Hematopoietic multipotent progenitor cell treated with erythropoietin and hydrocortisone succinate and interleukin-3 and kit ligand, for 17 days (in vitro differentiated cells): ENCODE data around the gene NLRC5.

Experiments used
- DNase-seq: peaks from one replicate; pipeline ENCODE4 v3.0.0-alpha.2; 2015; ENCODE audit warnings: low spot score

The NLRC5 gene

DNA sequence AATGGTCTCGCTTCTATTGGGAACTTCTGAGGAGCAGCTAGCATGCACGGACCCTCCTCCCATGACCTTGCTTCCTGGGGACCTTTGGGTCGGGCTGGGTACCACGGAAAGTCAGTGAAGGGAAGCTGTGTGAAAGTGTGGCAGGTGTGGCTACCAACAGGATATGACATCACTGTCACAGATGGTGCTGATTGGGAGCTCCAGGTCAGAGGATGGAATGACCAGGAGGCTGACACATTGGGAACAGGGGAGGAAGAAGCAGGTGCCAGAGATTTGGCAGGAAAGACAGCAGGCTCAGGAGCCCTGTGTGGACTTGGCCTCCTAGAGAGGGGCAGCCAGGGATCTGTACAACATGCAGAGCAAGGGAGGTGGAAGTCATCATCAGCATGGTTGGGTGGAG, 137.1 kb downstream of the NLRC5 start:
- DNase-seq: no peak

DNA sequence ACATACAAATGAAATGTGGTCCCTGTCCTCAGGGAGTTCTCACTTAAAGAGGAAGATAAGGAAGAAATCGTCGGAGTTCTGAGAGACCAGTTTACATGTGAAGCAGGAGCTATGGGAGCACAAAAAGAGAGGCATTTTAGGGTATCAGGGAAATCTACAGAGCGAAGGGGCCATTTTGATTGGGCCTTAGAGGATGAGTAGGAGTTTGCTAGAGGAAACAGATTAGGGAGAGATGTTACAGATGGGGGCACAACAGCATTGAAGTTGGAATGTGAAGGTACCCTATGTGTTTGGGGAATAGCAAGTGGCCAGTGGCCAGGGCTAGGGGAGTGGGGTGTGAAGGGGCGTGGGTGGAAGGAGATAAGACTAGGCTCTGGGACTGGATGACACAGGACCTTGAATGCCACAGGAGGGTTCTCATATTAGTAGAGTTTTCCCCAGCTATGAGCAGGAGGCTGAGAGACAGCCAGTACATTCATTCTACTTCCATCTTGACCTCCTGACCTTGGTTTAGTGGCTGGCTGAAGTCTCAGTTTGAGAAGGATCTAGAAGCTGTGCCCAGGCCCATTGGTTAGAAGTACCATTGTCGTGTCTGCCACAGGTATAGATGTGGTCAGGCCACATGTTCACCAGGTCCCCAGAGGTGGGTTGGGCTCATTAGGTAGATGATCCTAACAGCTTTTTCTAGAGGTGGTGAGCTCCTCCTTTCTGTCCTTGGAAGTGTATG, 137.8 kb downstream of the NLRC5 start:
- no peak for DNase-seq

DNA sequence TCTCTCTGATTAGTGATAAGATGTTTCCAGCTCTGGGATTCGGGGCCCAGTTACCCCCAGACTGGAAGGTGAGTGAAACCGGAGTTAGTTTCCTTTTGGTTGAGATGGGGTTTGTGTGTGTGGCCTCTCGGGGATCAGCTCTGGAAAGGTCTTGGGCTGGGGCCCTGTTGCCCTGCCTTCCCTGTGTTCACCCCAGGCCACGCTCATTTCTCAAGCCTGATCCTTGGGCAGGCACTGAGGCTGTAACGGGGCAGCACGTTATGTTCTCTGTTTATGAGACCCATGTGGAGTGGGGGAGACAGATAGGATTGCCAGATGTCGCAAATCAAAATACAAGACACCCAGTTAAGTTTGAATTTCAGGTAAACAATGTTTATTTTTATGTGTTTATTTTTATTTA, 138.5 kb downstream of the NLRC5 start:
- no peak for DNase-seq

DNA sequence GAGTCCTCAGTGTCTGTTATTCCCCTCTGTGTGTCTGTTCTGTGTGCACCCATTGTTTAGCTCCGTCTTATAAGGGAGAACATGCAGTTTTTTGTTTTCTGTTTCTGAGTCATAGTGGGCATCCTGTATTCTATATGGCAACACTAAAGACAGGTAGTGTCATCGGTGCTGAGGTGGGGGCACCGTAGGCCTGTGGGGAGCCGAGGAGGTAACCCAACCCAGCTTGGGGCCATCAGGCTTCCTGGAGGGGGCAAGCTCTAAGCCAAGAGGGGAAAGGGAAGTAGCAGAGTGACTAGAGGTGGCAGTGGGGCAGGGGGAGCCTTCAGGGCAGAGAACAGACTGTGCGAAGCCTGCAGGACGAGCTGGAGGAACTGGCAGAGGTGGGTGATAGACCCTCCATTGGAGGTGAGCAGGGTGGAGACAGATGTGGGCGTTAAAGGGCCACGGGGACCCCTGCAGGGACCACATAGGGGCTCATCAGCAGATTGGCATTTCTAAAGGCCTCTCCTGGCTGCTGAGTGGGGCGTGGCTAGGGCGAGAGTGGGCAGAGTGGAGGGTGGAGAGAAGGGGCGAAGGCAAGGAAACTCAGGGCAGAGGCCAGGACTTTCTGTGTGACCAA, 139.5 kb downstream of the NLRC5 start:
- no peak for DNase-seq

DNA sequence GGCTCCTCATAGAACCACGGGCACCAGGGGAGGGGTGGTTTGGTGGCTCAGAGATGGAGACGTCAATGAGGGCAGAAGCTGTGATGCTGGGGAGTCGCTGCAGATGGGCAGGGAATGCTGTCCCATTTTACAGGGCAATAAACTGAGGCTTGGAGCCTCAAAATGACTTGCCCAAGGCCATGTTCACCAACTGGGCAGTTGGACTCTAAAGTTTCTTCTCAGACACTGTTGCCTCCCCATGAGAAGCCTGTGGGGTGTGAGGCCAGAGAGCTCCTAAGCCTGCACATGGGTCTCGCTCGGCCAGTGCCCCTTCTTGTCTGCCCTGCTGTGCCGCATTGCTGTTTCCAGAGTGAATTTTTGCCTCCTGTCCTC, 141.6 kb downstream of the NLRC5 start:
- DNase-seq: no peak

DNA sequence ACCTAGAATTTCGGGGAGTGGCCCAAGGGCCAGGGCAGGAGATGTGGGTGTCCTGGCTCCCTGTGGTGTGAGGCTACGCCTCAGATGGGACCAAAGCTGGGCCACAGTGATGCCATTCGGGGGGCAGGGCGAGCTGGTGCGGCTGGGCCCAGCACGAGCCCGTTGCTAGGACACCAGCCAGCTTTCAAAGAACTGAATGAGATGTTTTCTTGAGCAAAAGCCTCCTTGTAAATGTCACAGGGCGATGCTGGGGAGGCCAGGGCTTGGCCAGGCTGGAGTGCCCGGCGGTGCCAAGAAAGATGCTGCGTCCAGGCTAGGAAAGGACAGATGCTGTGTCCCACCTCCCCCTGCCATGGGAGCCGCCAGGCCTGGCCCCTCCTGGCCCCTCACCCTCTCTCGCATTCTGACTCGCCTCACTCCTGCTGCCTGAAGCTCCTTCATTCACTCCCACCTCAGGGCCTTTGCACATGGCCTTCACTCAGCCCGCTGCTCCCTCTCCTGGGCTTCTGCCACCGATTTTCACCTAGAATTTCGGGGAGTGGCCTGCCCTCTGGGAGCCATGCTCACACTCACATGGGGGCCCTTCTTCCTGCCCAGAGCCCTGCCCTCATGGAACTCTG, 142.1 kb downstream of the NLRC5 start:
- DNase-seq: no peak

DNA sequence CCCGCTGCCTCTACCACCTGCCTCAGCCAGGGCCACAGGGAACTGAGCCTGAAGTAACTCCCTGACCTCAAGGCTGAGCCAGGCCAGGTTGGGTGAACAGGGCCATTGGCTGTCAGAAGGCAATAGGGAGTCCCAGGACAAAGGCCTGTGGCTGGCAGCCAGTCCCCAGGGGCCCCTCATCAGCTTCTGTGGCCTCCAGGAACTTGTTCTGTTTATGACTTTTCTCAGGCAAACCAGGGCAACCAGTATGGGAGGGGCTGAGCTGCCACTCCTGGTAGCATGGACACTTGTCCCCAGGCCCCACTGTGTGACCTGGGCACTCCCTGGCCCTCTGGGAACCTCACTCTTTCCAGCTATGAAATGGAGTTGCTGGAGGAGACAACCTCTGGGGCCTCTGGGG, 143.1 kb downstream of the NLRC5 start:
- DNase-seq: no peak

DNA sequence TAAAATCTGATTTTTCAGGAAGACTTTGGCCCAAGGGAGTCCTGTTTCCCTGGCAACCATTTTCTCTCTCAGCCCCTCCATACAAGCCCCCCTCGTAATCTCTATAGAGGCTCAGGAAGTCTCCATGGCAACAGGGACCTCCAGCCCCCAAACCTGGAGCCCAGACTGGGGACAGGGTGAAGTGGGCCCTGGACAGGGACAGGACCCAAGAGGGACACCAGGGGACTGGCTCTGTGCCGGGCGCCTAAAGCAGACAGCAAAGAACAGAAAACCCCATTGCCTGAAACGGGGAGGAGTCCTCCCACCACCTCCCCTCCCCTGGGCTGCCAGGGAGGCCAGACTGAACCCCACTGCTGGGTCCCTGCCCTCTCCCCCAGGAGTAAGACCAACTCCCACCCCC, 143.7 kb downstream of the NLRC5 start:
- no peak for DNase-seq
